Measurements from ENCODE around the gene COL1A1. TPM values are rescaled to one million over a fixed set of nuclear protein-coding genes. Genes with fewer than 3 reads are reported as not detected.
A peak's percentile ranks its signal among the peaks of the same experiment; 100 is the strongest.

The COL1A1 gene
- polyA plus RNA-seq, 1 of the 3 experiments (the other 2 are of a cell fraction) = 1,461 TPM

- TF ChIP-seq, protein P1, sequence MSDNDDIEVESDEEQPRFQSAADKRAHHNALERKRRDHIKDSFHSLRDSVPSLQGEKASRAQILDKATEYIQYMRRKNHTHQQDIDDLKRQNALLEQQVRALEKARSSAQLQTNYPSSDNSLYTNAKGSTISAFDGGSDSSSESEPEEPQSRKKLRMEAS (IDR thresholded peaks at IDR 0.05; ENCODE audit: low read depth) = peak; percentile 79; the same call in 1 of the 2 replicates
- TF ChIP-seq RAD21 (IDR thresholded peaks at IDR 0.05; ENCODE audit: low read length) (no peak), MEF2A (IDR thresholded peaks at IDR 0.05; ENCODE audit: borderline replicate concordance, low read depth) (no peak), SMC3 (IDR thresholded peaks at IDR 0.05; ENCODE audit: low read depth, low read length) (no peak), NRF1 (IDR thresholded peaks at IDR 0.05; ENCODE audit: low read depth, low read length) (no peak), TEAD4 (IDR thresholded peaks at IDR 0.05; ENCODE audit: borderline replicate concordance, insufficient read depth) (peak; percentile 62), GATA2 (CRISPR knock-in tag; IDR thresholded peaks at IDR 0.05) (no peak)
- TF ChIP-seq, protein P2, sequence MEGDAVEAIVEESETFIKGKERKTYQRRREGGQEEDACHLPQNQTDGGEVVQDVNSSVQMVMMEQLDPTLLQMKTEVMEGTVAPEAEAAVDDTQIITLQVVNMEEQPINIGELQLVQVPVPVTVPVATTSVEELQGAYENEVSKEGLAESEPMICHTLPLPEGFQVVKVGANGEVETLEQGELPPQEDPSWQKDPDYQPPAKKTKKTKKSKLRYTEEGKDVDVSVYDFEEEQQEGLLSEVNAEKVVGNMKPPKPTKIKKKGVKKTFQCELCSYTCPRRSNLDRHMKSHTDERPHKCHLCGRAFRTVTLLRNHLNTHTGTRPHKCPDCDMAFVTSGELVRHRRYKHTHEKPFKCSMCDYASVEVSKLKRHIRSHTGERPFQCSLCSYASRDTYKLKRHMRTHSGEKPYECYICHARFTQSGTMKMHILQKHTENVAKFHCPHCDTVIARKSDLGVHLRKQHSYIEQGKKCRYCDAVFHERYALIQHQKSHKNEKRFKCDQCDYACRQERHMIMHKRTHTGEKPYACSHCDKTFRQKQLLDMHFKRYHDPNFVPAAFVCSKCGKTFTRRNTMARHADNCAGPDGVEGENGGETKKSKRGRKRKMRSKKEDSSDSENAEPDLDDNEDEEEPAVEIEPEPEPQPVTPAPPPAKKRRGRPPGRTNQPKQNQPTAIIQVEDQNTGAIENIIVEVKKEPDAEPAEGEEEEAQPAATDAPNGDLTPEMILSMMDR (IDR thresholded peaks at IDR 0.05) = no peak
- TF ChIP-seq, protein P3, sequence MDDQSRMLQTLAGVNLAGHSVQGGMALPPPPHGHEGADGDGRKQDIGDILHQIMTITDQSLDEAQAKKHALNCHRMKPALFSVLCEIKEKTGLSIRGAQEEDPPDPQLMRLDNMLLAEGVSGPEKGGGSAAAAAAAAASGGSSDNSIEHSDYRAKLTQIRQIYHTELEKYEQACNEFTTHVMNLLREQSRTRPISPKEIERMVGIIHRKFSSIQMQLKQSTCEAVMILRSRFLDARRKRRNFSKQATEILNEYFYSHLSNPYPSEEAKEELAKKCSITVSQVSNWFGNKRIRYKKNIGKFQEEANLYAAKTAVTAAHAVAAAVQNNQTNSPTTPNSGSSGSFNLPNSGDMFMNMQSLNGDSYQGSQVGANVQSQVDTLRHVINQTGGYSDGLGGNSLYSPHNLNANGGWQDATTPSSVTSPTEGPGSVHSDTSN (IDR thresholded peaks at IDR 0.05) = peak; percentile 91
Observed at GRCh38 chr17:50199803-50200456, 1.5 kb downstream of the COL1A1 start (continued).

- Histone ChIP-seq H3K9me3 (no peaks in the 10 kb centered on the region), H3K27ac (ENCODE audit: low read depth in 2 of 2, low read length in 1 of 2) (peak overlapping the region; percentile 85 to 100), H2AFZ (ENCODE audit: low read depth) (no peak overlapping the region), H4K20me1 (ENCODE audit: insufficient read depth) (peaks cover 71% of the 10 kb centered on the region), H3K36me3 (replicated peaks in 1 of 2; ENCODE audit: control insufficient read depth in 1 of 2, insufficient read depth in 2 of 2, low read length in 1 of 2) (peaks cover 51 to 54% of the 10 kb centered on the region in 2 experiments), H3K4me1 (ENCODE audit: control insufficient read depth in 1 of 2, insufficient read depth in 2 of 2, low read depth in 1 of 2, low read length in 1 of 2) (peaks cover 29 to 53% of the 10 kb centered on the region in 2 experiments; a peak in 3 of 4 replicates), H3K9me2 (no peaks in the 10 kb centered on the region), H3K79me2 (ENCODE audit: insufficient read depth) (peaks cover 92% of the 10 kb centered on the region), H3F3A (replicated peaks; ENCODE audit: insufficient read depth) (peaks cover 69% of the 10 kb centered on the region), H3K27me3 (ENCODE audit: insufficient read depth) (no peaks in the 10 kb centered on the region), H3K9ac (peak overlapping the region; percentile 99), H3K4me3 (ENCODE audit: low read depth in 2 of 2, low read length in 1 of 2) (peak overlapping the region; percentile 74 to 96), H3K4me2 (peak overlapping the region; percentile 89)
- POLR2A ChIA-PET = interaction anchor here (1.6 kb wide), 1 partner anchor 21 kb away, joined by 4 read pairs; no protein-coding TSS in a partner anchor
- DNase-seq = no peak
- TF ChIP-seq SIN3A (IDR thresholded peaks at IDR 0.05; ENCODE audit: borderline replicate concordance, low read depth, low read length) = no peak
- TF ChIP-seq, protein P4, sequence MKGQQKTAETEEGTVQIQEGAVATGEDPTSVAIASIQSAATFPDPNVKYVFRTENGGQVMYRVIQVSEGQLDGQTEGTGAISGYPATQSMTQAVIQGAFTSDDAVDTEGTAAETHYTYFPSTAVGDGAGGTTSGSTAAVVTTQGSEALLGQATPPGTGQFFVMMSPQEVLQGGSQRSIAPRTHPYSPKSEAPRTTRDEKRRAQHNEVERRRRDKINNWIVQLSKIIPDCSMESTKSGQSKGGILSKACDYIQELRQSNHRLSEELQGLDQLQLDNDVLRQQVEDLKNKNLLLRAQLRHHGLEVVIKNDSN (IDR thresholded peaks at IDR 0.05; ENCODE audit: borderline replicate concordance, low read depth) = no peak
- no peak for TF ChIP-seq TEAD4 (IDR thresholded peaks at IDR 0.05; ENCODE audit: borderline replicate concordance, insufficient read depth)
- TF ChIP-seq FOXM1 (IDR thresholded peaks at IDR 0.05; ENCODE audit: low read depth) = no peak
- CTCF ChIA-PET = interaction anchor here (1.0 to 25.6 kb wide), 26 partner anchors 8 to 307 kb away, joined by 3 to 2150 read pairs (median 14); partner anchors contain the start of genes LRRC59, SGCA, TMEM92 and XYLT2
- WGBS (ENCODE audit: low lambda C conversion rate) = 68% methylated on average over 33 of the region's 41 CpGs
Observed at GRCh38 chr17:50199211-50199802, 2.1 kb downstream of the COL1A1 start.
